K562 (cell line): ENCODE measurements around the gene CACNB2. TPM values are rescaled to one million over a fixed set of nuclear protein-coding genes. Genes with fewer than 3 reads are reported as not detected.

Experiments
- ATAC-seq: fragments of 200-7000 bp; cut with Tn5 transposase; 3 replicates; pipeline ENCODE4 v1.9.1; 2020; ENCODE audit warnings: moderate library complexity
- BruUV-seq: library from RNA; stranded (reverse); fragments of 400-500 nt; replicated peaks from 2 replicates; lab custom pipeline; 2021; lab: Mats Ljungman, UMichigan
- CTCF ChIA-PET: fragments of 300-600 bp; formaldehyde crosslinking; extraction: SDS; loops from one replicate; lab custom pipeline; 2021; ENCODE audit warnings: low intra/inter-chr PET ratio; lab: Yijun Ruan, JAX
- POLR2A ChIA-PET: fragments of 300-600, 350-650 bp; sonication (Branson Sonifier 250); formaldehyde crosslinking; extraction: SDS; loops from one replicate; lab custom pipeline; 2021; ENCODE audit warnings: antibody characterized with exemption, inconsistent platforms; lab: Yijun Ruan, JAX
- DNase-seq, 4 experiments: peaks; one replicate each; pipeline versions ENCODE4 v3.0.0 to v3.0.0-alpha.2; 2011 to 2018; ENCODE audit warnings: low spot score in 3 of 4, mixed read lengths in 3 of 4; ENCODE audit errors: extremely low read depth in 1 of 4
- FAIRE-seq: peaks from 2 replicates; lab custom pipeline; 2011; peaks lifted over from hg19 to GRCh38; lab: Jason Lieb, UNC
- H2AFZ ChIP-seq: 2 replicates; pipeline ENCODE4 v1.6.0; 2011; ENCODE audit warnings: low read depth, low read length, control low read depth, inconsistent platforms
- H3K27ac ChIP-seq: fragments of 200-600 bp; 3 replicates; pipeline ENCODE4 v1.8.0; 2011; ENCODE audit warnings: low read depth, mild to moderate bottlenecking, control low read depth, inconsistent platforms, low read length, moderate library complexity, mixed read lengths; ENCODE audit errors: extremely low read depth
- H3K27me3 ChIP-seq, 2 experiments: fragments of 300-600 bp in 1 of 2; 2 replicates in 1 of 2; 3 replicates in 1 of 2; pipeline versions ENCODE4 v1.6.0 to v1.8.0; 2011; ENCODE audit warnings: inconsistent platforms in 2 of 2, low read length in 2 of 2, mild to moderate bottlenecking in 1 of 2, mixed read lengths in 1 of 2, moderate library complexity in 1 of 2; ENCODE audit not compliant: control insufficient read depth in 2 of 2, insufficient read depth in 2 of 2
- H3K36me3 ChIP-seq: fragments of 300-600 bp; 3 replicates; pipeline ENCODE4 v1.8.0; 2011; ENCODE audit warnings: mild to moderate bottlenecking, low read length, inconsistent platforms; ENCODE audit not compliant: control insufficient read depth, insufficient read depth
- H3K4me1 ChIP-seq, 2 experiments: fragments of 200-600 bp in 1 of 2; replicated peaks in 1 of 2; 2 replicates in 1 of 2; 3 replicates in 1 of 2; pipeline versions ENCODE4 v1.5.1 to v1.8.0; 2011; ENCODE audit warnings: inconsistent platforms in 2 of 2, low read length in 2 of 2, mild to moderate bottlenecking in 1 of 2, mixed read lengths in 1 of 2, moderate library complexity in 1 of 2; ENCODE audit not compliant: control insufficient read depth in 2 of 2, insufficient read depth in 2 of 2
- H3K4me2 ChIP-seq: 2 replicates; pipeline ENCODE4 v1.6.1; 2011; ENCODE audit warnings: low read length, control low read depth, inconsistent platforms, mixed read lengths; ENCODE audit not compliant: insufficient read depth
- H3K4me3 ChIP-seq: fragments of 200-600 bp; sonication (generic), shearing (Covaris generic); 2 replicates; pipeline ENCODE4 v1.5.1; 2016; ENCODE audit warnings: control low read depth, inconsistent platforms
- H3K79me2 ChIP-seq: fragments of 200-600 bp; 3 replicates; pipeline ENCODE4 v1.8.0; 2011; ENCODE audit warnings: low read length, inconsistent platforms; ENCODE audit not compliant: control insufficient read depth, insufficient read depth
- H3K9ac ChIP-seq, 2 experiments: 2 replicates each; pipeline versions ENCODE4 v1.6.0 to v1.6.1; 2011; ENCODE audit warnings: low read depth in 2 of 2, low read length in 2 of 2, control low read depth in 1 of 2, inconsistent platforms in 1 of 2, mild to moderate bottlenecking in 1 of 2, mixed read lengths in 1 of 2; ENCODE audit not compliant: insufficient read depth in 1 of 2
- H3K9me1 ChIP-seq: one replicate; pipeline ENCODE4 v1.6.0; 2011; ENCODE audit warnings: inconsistent platforms, mild to moderate bottlenecking, low read length, moderate library complexity; ENCODE audit not compliant: control insufficient read depth, insufficient read depth
- H3K9me3 ChIP-seq: replicated peaks from 2 replicates; pipeline ENCODE4 v1.5.1; 2011; ENCODE audit warnings: low read depth, low read length, inconsistent platforms; ENCODE audit not compliant: control insufficient read depth, insufficient read depth
- H4K20me1 ChIP-seq: replicated peaks from 2 replicates; pipeline ENCODE4 v1.6.1; 2011; ENCODE audit warnings: low read length, inconsistent platforms, mixed read lengths; ENCODE audit not compliant: control insufficient read depth, insufficient read depth
- FOXK1 ChIP-seq: sonication (generic); formaldehyde crosslinking; IDR thresholded peaks from 2 replicates; pipeline ENCODE4 v1.8.0; 2022; ENCODE audit warnings: missing genetic modification reagents, mild to moderate bottlenecking, borderline replicate concordance
- HBP1 ChIP-seq: fragments of 450-650 bp; formaldehyde crosslinking; IDR thresholded peaks from 2 replicates; pipeline ENCODE4 v1.4.0; 2022; ENCODE audit warnings: missing genetic modification characterization
- HLTF ChIP-seq: fragments of 450-650 bp; IDR thresholded peaks from 2 replicates; pipeline ENCODE4 v1.6.1; 2016
- PTRF ChIP-seq: fragments of 450-650 bp; IDR thresholded peaks from 2 replicates; pipeline ENCODE4 v1.6.1; 2016; ENCODE audit warnings: mild to moderate bottlenecking, missing genetic modification characterization, missing compliant biosample characterization
- PTTG1 ChIP-seq: fragments of 450-650 bp; IDR thresholded peaks from 2 replicates; pipeline ENCODE4 v1.6.1; 2016; ENCODE audit warnings: low read depth, mild to moderate bottlenecking, missing genetic modification characterization, missing compliant biosample characterization
- SUPT5H ChIP-seq: fragments of 450-650 bp; IDR thresholded peaks from 2 replicates; pipeline ENCODE4 v1.6.1; 2016
- TFE3 ChIP-seq: fragments of 450-650 bp; formaldehyde crosslinking; IDR thresholded peaks from 2 replicates; pipeline ENCODE4 v1.4.0; 2020; ENCODE audit warnings: mild to moderate bottlenecking, mixed read lengths
- ZBTB1 ChIP-seq: sonication (generic); formaldehyde crosslinking; IDR thresholded peaks from 2 replicates; pipeline ENCODE4 v1.8.1; 2023; ENCODE audit warnings: missing genetic modification reagents, low read depth, mild to moderate bottlenecking, borderline replicate concordance
- ZBTB34 ChIP-seq: fragments of 250-450 bp; sonication (Bioruptor Pico); IDR thresholded peaks from 2 replicates; pipeline ENCODE4 v1.8.0; 2021; ENCODE audit warnings: mild to moderate bottlenecking, moderate library complexity
- ZFPM2 ChIP-seq: fragments of 250-450 bp; sonication (Bioruptor Pico); IDR thresholded peaks from 2 replicates; pipeline ENCODE4 v1.5.1; 2022; ENCODE audit warnings: mild to moderate bottlenecking
- WGBS: fragments of 100-300 bp; shearing (Covaris generic); methylation state at CpG from one replicate; pipeline ENCODE4 v1.1.6; 2016; ENCODE audit warnings: low coverage, mixed read lengths; ENCODE audit not compliant: insufficient coverage; ENCODE audit errors: missing lambda C conversion rate; 5-methylcytosine and 5-hydroxymethylcytosine counted together
- in situ Hi-C: fragments of 300-500 bp; cut with MboI; formaldehyde crosslinking; loops from 4 replicates; pipeline ENCODE4 v1.15.0; 2018; ENCODE audit warnings: inconsistent platforms, mixed read lengths
- intact Hi-C: fragments of 100-400 bp; cut with micrococcal nuclease; formaldehyde crosslinking; loops from 2 replicates; pipeline ENCODE4 v1.14.2; 2022
- polyA plus RNA-seq, 8 experiments: library from polyadenylated mRNA; depleted of rRNA in 4 of 8; stranded (reverse) in 5 of 8; unstranded in 3 of 8; fragments of >200 nt; fragmentation: Nextera tagmentation in 2 of 8; fragmentation: Illumina TruSeq in 1 of 8; extraction: Ambion mirVana in 2 of 8; extraction: Trizol in 1 of 8; gene quantifications; 2 replicates each; pipeline versions ENCODE4 v1.2.1 to v1.2.3, GENCODE V29; 2011 to 2014; ENCODE audit warnings: inconsistent platforms in 1 of 8, missing spikeins in 1 of 8
- total RNA-seq, 7 experiments: library from RNA; depleted of rRNA in 6 of 7; stranded (reverse); fragments of >200 nt in 6 of 7; fragmentation: Illumina TruSeq in 2 of 7; extraction: Trizol in 2 of 7; gene quantifications; 2 replicates each; pipeline versions ENCODE4 v1.2.1 to v1.2.3, GENCODE V29; 2011 to 2021; ENCODE audit warnings: low replicate concordance in 1 of 7

Gene CACNB2
- total and polyA plus RNA-seq, 9 of the 15 experiments (the other 6 are each of a cell fraction or from before 2014, with no cell fraction given): 1.8 to 2.2 TPM; not detected in 7

- POLR2A ChIA-PET: no interaction called here
- intact Hi-C loops: no loop called here
- no peak overlapping the region for H3K4me3 ChIP-seq
Measured at GRCh38 chr10:18533896-18534295, 393.7 kb downstream of the CACNB2 start.

GRCh38 chr10:18539335-18539734 is 399.1 kb downstream of the CACNB2 start:
- Histone ChIP-seq H3K27me3 (no peaks in the 10 kb centered on the region), H3K9ac (no peak overlapping the region; a peak in 1 of 4 replicates), H2AFZ (no peak overlapping the region), H3K4me3 (no peak overlapping the region), H3K36me3 (peaks cover 43% of the 10 kb centered on the region; the same call in 2 of the 3 replicates), H3K9me1 (no peaks in the 10 kb centered on the region), H3K9me3 (no peaks in the 10 kb centered on the region), H3K4me1 (no peaks in the 10 kb centered on the region), H3K27ac (no peak overlapping the region), H3K79me2 (no peaks in the 10 kb centered on the region), H4K20me1 (no peaks in the 10 kb centered on the region), H3K4me2 (no peak overlapping the region)
- ATAC-seq: no peak
- 86% methylated on average over 19 of the region's 22 CpGs for WGBS
- DNase-seq: no peak
- TF ChIP-seq HBP1 (no peak), ZFPM2 (CRISPR knock-in tag) (no peak), ZBTB34 (CRISPR knock-in tag) (no peak), PTRF (tag) (no peak), TFE3 (CRISPR knock-in tag) (no peak)
- in situ Hi-C loops (loop anchor here (5.0 kb wide), 1 partner anchor 43 kb away; no protein-coding TSS in a partner anchor), intact Hi-C loops (no loop called here)
- FAIRE-seq: no peak
- BruUV-seq: no TSS peak
- CTCF ChIA-PET: no interaction called here
- POLR2A ChIA-PET: no interaction called here

More at GRCh38 chr10:18533896-18534295, 393.7 kb downstream of the CACNB2 start:
- H3K4me2 ChIP-seq: no peak overlapping the region
- H3K27ac ChIP-seq: no peak overlapping the region
- H3K9me3 ChIP-seq: no peaks in the 10 kb centered on the region
- no peaks in the 10 kb centered on the region for H3K9me1 ChIP-seq
- DNase-seq (no peak), ATAC-seq (no peak), FAIRE-seq (no peak)
- no TSS peak for BruUV-seq
- H3K36me3 ChIP-seq: peaks cover 12% of the 10 kb centered on the region; the same call in 2 of the 3 replicates
- CTCF ChIA-PET: no interaction called here
- TF ChIP-seq ZBTB1 (CRISPR knock-in tag) (no peak), HLTF (no peak), FOXK1 (CRISPR knock-in tag) (no peak), PTTG1 (no peak), SUPT5H (no peak)
- H2AFZ ChIP-seq: no peak overlapping the region
- 96% methylated on average over 5 of the region's 5 CpGs for WGBS
- no peaks in the 10 kb centered on the region for H4K20me1 ChIP-seq
- no peaks in the 10 kb centered on the region for H3K4me1 ChIP-seq
- no peaks in the 10 kb centered on the region for H3K27me3 ChIP-seq
- no peak overlapping the region for H3K9ac ChIP-seq
- H3K79me2 ChIP-seq: no peaks in the 10 kb centered on the region
- in situ Hi-C loops: no loop called here
